ENCODE data around the gene INKA1.
A peak's percentile ranks its signal among the peaks of the same experiment; 100 is the strongest.
"Not testable (repeated sequence)": the region's sequence is repeated elsewhere in the genome, so short reads cannot be mapped to it uniquely, and the experiment has no call there.

Gene INKA1

GRCh38 chr3:49802719-49803464, at the start of gene INKA1:
Gene INKA1, plus strand, starts transcription at chr3:49803261. Its CDS starts 132 bp downstream, at chr3:49803393.
- DNase-seq (ENCODE audit: low read depth, low spot score), result peak; percentile 79

- DNase-seq (ENCODE audit: low read depth, low spot score), result no peak
Measured at GRCh38 chr3:49754536-49754935, 48.5 kb upstream of the INKA1 start.

GRCh38 chr3:49756036-49756435, 47.0 kb upstream of the INKA1 start:
- DNase-seq (ENCODE audit: low read depth, low spot score), result no peak

GRCh38 chr3:49757197-49757596, 45.9 kb upstream of the INKA1 start:
- DNase-seq (ENCODE audit: low read depth, low spot score), result no peak

DNA sequence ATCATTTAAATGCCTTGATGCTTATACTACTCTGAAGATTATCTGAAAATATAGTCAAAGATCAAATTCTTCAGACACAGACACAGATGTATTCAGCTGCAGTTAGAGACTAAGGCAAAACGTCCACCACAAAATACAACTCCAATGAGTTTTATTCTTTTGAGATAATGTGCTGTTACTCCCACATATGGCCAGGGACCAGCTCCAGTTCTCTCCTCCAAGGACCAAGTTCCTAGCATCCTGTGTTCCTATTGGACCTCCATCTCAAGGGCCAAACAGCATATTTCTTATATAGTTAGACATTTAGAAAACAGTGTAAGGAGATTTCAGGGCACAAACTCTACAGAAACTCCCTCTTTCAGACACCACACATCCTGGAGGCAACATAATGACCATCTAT, 43.8 kb upstream of the INKA1 start:
- DNase-seq (ENCODE audit: low read depth, low spot score), result no peak

DNA sequence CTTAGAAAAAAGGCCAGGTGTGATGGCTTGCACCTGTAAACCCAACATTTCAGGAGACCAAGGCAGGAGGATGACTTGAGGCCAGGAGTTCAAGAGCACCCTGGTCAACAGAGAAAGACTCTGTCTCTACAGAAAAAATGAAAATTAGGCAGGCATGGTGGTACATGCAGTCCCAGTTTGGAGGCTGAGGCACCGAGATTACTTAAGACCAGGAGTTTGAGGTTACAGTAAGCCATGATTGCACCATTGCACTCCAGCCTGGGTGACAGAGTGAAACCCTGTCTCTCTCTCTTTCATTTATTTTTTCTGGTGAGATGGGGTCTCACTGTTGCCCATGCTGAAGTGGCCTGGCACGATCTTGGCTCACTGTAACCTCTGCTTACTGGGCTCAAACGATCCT, 41.4 kb upstream of the INKA1 start:
- no peak for DNase-seq (ENCODE audit: low read depth, low spot score)

DNA sequence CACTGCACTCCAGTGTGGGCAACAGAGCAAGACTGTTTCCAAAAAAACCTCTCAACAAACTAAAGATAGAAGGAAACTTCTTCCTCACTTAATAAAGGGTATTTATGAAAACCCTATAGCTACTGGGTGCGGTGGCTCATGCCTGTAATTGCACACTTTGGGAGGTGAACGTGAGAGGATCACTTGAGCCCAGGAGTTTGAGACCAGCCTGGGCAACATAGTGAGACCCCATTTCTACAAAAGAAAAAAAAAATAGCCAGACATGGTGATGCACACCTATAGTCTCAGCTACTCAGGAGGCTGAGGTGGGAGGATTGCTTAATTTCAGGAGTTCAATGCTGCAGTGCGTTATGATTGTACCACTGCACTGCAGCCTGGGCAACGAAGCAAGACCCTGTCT, 39.1 kb upstream of the INKA1 start:
- DNase-seq (ENCODE audit: low read depth, low spot score), result no peak

GRCh38 chr3:49769286-49769915, 33.7 kb upstream of the INKA1 start:
- no peak for DNase-seq (ENCODE audit: low read depth, low spot score)

DNA sequence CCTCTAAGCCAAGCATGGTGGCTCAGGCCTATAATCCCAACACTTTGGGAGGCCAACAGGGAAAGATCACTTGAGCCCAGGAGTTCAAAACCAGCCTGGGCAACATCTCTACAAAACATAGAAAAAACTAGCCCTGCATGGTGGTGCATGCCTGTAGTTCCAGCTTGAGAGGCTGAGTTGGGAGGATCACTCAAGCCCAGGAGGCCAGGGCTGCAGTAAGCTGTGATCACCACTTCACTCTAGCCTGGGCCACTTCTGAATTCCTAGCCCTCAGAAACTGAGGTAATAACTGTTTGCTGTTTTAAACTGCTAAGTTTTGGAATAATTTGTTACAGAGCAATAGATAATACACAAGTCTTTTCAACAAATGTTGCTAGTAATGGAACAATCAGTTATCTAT, 33.1 kb upstream of the INKA1 start:
- DNase-seq (ENCODE audit: low read depth, low spot score), result no peak

- no peak for DNase-seq (ENCODE audit: low read depth, low spot score)
Measured at GRCh38 chr3:49771340-49771938, 31.6 kb upstream of the INKA1 start.

- no peak for DNase-seq (ENCODE audit: low read depth, low spot score)
Measured at GRCh38 chr3:49772703-49773102, 30.4 kb upstream of the INKA1 start.

- DNase-seq (ENCODE audit: low read depth, low spot score), result no peak
Measured at GRCh38 chr3:49775538-49775937, 27.5 kb upstream of the INKA1 start.

GRCh38 chr3:49776101-49776500, 27.0 kb upstream of the INKA1 start:
- not testable (repeated sequence) for DNase-seq (ENCODE audit: low read depth, low spot score)

- DNase-seq (ENCODE audit: low read depth, low spot score), result no peak
Measured at GRCh38 chr3:49779358-49780079, 23.5 kb upstream of the INKA1 start.

DNA sequence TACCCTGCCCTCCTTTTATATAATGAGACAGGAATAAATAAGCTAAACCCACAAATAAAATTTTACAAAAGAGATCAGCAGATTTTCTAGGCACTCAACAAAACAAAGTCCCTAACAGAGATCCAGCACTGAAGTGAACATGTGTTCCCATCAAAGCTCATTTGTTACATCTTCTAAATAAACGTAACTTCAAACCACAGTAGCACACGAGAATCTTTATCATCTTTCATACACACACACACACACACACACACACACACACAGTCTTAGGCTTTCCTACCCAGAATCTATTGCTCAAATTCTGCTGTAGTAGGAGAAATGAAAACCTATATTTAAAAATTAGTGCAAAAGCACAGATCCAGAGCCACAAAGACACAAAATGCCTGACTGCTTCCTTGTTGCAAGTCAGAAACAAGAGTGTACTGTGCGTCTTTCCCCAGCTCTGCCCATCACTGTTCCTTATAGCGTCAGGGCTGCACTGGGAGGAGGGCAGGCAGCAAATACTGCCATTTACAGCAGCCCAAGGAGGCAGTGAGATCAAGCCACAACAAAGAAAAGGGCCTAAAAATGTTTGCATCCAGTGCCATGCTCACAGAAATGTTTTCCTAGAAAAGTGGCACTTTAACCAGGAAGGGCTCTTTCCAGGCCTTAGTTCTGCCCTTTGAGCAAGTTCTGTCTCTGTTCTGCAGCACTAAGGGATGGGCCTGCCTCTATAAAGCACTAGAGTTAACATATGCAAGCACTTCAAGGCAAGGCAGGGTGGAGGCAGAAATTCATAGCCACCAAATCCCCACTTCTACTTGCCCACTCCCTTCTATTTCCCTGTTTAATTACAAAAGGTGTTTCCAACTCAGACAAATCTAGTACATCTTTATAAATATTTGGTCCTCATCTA, 22.7 kb upstream of the INKA1 start:
- DNase-seq (ENCODE audit: low read depth, low spot score), result no peak

DNA sequence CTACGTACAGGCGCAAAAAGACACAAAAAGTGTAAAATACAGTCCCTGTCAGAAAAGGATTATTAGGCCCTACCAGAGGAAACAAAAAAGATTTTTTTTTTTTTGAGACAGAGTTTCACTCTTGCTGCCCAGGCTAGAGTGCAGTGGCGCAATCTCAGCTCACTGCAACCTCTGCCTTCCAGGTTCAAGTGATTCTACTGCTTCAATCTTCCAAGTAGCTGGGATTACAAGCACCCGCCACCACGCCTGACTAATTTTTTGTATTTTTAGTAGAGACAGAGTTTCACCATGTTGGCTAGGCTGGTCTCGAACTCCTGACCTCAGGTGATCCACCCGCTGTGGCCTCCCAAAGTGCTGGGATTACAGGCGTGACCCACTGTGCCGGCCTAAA, 22.1 kb upstream of the INKA1 start:
- not testable (repeated sequence) for DNase-seq (ENCODE audit: low read depth, low spot score)

DNA sequence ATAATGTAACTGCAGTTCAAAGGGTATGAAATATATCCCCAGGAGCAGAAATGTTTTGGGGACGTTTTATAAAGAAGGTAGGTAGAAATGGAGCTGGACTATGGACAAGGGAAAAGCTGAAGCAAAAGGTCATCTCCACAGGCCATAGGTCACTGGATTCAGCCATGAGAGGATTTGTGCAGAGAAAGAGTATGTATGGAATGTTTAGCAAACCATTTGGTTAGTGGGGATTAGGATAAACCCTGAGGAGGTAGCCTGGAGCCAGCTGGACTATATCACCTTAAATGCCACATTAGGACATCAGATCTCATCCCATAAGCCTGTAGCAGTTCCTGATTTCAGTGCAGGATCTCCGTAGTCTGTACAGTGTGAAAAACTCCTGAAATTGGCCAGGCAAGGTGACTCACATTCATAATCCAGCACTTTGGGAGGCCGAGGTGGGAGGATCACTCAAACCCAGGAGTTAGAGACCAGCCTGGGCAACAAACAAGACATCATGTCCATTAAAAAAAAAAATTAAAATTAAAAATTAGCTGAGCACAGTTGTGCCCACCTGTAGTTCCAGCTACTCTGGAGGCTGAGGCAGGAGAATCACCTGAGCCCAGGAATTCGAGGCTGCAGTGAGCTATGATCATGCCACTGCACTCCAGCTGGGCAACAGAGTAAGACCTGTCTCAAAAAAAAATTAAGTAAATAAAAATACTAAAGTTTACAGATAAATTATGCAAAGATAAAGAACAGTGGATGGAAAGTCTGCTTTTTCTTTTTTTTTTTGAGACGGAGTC, 21.5 kb upstream of the INKA1 start:
- DNase-seq (ENCODE audit: low read depth, low spot score), result no peak

- not testable (repeated sequence) for DNase-seq (ENCODE audit: low read depth, low spot score)
Measured at GRCh38 chr3:49782277-49782676, 20.8 kb upstream of the INKA1 start.

GRCh38 chr3:49785565-49786356, 17.3 kb upstream of the INKA1 start:
- no peak for DNase-seq (ENCODE audit: low read depth, low spot score)
